K562 (cell line): ENCODE results near the gene N4BP3. TPM values are rescaled to one million over a fixed set of nuclear protein-coding genes. Genes with fewer than 3 reads are reported as not detected.
"Not testable (repeated sequence)": the region's sequence is repeated elsewhere in the genome, so short reads cannot be mapped to it uniquely, and the experiment has no call there.

ENCODE experiments used
- CBFA2T2 ChIP-seq: fragments of 450-650 bp; conservative IDR thresholded peaks from 2 replicates; pipeline ENCODE4 v1.6.1; 2017; ENCODE audit warnings: mild to moderate bottlenecking
- CEBPB ChIP-seq: fragments of 450-650 bp; IDR thresholded peaks from 2 replicates; pipeline ENCODE4 v1.6.1; 2016; ENCODE audit warnings: missing genetic modification characterization, missing compliant biosample characterization
- CEBPG ChIP-seq, 3 experiments: fragments of 200-800 bp in 1 of 3; sonication (Bioruptor generic) in 1 of 3; sonication (generic) in 1 of 3; formaldehyde crosslinking in 1 of 3; IDR thresholded peaks in 2 of 3; conservative IDR thresholded peaks in 1 of 3; 2 replicates each; pipeline versions ENCODE4 v1.6.1 to v1.8.0; 2016 to 2022; ENCODE audit warnings: missing compliant biosample characterization in 2 of 3, missing genetic modification characterization in 2 of 3, mild to moderate bottlenecking in 1 of 3, missing genetic modification reagents in 1 of 3
- E2F6 ChIP-seq, 2 experiments: IDR thresholded peaks; 2 replicates each; pipeline ENCODE4 v1.6.1; 2011; ENCODE audit warnings: borderline replicate concordance in 1 of 2, control low read depth in 1 of 2, low read depth in 1 of 2, low read length in 1 of 2, mild to moderate bottlenecking in 1 of 2, mixed read lengths in 1 of 2, moderate library complexity in 1 of 2; ENCODE audit not compliant: insufficient read depth in 1 of 2, insufficient read length in 1 of 2, poor library complexity in 1 of 2, severe bottlenecking in 1 of 2; ENCODE audit errors: extremely low read depth in 1 of 2
- EHMT2 ChIP-seq: fragments of 450-650 bp; IDR thresholded peaks from 2 replicates; pipeline ENCODE4 v1.6.1; 2018; ENCODE audit warnings: antibody characterized with exemption
- ETV6 ChIP-seq, 3 experiments: fragments of 150-350 bp in 1 of 3; sonication (generic) in 1 of 3; formaldehyde crosslinking in 1 of 3; IDR thresholded peaks; 2 replicates each; pipeline versions ENCODE4 v1.6.1 to v1.8.0; 2014 to 2022; ENCODE audit warnings: borderline replicate concordance in 2 of 3, low read depth in 2 of 3, antibody characterized with exemption in 1 of 3, low read length in 1 of 3, mild to moderate bottlenecking in 1 of 3, missing genetic modification reagents in 1 of 3
- FOXA3 ChIP-seq, 2 experiments: fragments of 450-650 bp in 1 of 2; sonication (generic) in 1 of 2; formaldehyde crosslinking; IDR thresholded peaks in 1 of 2; conservative IDR thresholded peaks in 1 of 2; 2 replicates each; pipeline versions ENCODE4 v1.4.0 to v1.8.0; 2020 to 2022; ENCODE audit warnings: mild to moderate bottlenecking in 2 of 2, missing genetic modification reagents in 1 of 2
- MTA2 ChIP-seq: fragments of 450-650 bp; IDR thresholded peaks from 2 replicates; pipeline ENCODE4 v1.6.1; 2016; ENCODE audit warnings: low read depth
- NFATC3 ChIP-seq: fragments of 450-650 bp; IDR thresholded peaks from 2 replicates; pipeline ENCODE4 v1.6.1; 2017; ENCODE audit warnings: mild to moderate bottlenecking
- PBX2 ChIP-seq, 2 experiments: IDR thresholded peaks in 1 of 2; conservative IDR thresholded peaks in 1 of 2; 2 replicates each; pipeline ENCODE4 v1.6.1; 2016; ENCODE audit warnings: low read depth in 2 of 2, mild to moderate bottlenecking in 1 of 2, missing compliant biosample characterization in 1 of 2, missing genetic modification characterization in 1 of 2, moderate library complexity in 1 of 2
- PHB2 ChIP-seq: fragments of 450-650 bp; IDR thresholded peaks from 2 replicates; pipeline ENCODE4 v1.6.1; 2017; ENCODE audit warnings: low read depth
- RB1 ChIP-seq: fragments of 450-650 bp; IDR thresholded peaks from 2 replicates; pipeline ENCODE4 v1.6.1; 2017; ENCODE audit warnings: low read depth, mild to moderate bottlenecking
- RBFOX2 ChIP-seq: fragments of 200-400 bp; formaldehyde crosslinking; IDR thresholded peaks from 2 replicates; pipeline ENCODE4 v1.6.1; 2017; ENCODE audit warnings: low read depth, mild to moderate bottlenecking, low read length, moderate library complexity
- SMARCE1 ChIP-seq: fragments of 450-650 bp; IDR thresholded peaks from 2 replicates; pipeline ENCODE4 v1.7.1; 2016; ENCODE audit warnings: mild to moderate bottlenecking
- TARDBP ChIP-seq: fragments of 450-650 bp; IDR thresholded peaks from 2 replicates; pipeline ENCODE4 v1.6.1; 2016
- ZNF384 ChIP-seq: IDR thresholded peaks from 2 replicates; pipeline ENCODE4 v1.6.1; 2012; ENCODE audit warnings: low read depth, low read length, improper control_type of control experiment
- ZNF639 ChIP-seq, 2 experiments: fragments of 200-800 bp in 1 of 2; sonication (Bioruptor generic) in 1 of 2; sonication (generic) in 1 of 2; formaldehyde crosslinking in 1 of 2; IDR thresholded peaks in 1 of 2; conservative IDR thresholded peaks in 1 of 2; 2 replicates each; pipeline versions ENCODE4 v1.5.0 to v1.6.1; 2016 to 2020; ENCODE audit warnings: missing compliant biosample characterization in 1 of 2, missing genetic modification characterization in 1 of 2, missing genetic modification reagents in 1 of 2
- polyA plus RNA-seq, 8 experiments: library from polyadenylated mRNA; depleted of rRNA in 4 of 8; stranded (reverse) in 5 of 8; unstranded in 3 of 8; fragments of >200 nt; fragmentation: Nextera tagmentation in 2 of 8; fragmentation: Illumina TruSeq in 1 of 8; extraction: Ambion mirVana in 2 of 8; extraction: Trizol in 1 of 8; gene quantifications; 2 replicates each; pipeline versions ENCODE4 v1.2.1 to v1.2.3, GENCODE V29; 2011 to 2014; ENCODE audit warnings: inconsistent platforms in 1 of 8, missing spikeins in 1 of 8
- total RNA-seq, 7 experiments: library from RNA; depleted of rRNA in 6 of 7; stranded (reverse); fragments of >200 nt in 6 of 7; fragmentation: Illumina TruSeq in 2 of 7; extraction: Trizol in 2 of 7; gene quantifications; 2 replicates each; pipeline versions ENCODE4 v1.2.1 to v1.2.3, GENCODE V29; 2011 to 2021; ENCODE audit warnings: low replicate concordance in 1 of 7

N4BP3 gene
- total and polyA plus RNA-seq, 9 of the 15 experiments (the other 6 are each of a cell fraction or from before 2014, with no cell fraction given) = 0.06 to 7.0 (median 2.4) TPM

GRCh38 chr5:178127300-178128009, 14.1 kb downstream of the N4BP3 start (continued):
- peak in 1 of 2 experiments; percentile 31; a peak in 1 of 4 replicates for TF ChIP-seq ZNF639 (CRISPR knock-in tag; conservative IDR thresholded peaks at IDR 0.05 in 1 of 2, IDR thresholded peaks at IDR 0.05 in 1 of 2)
- peak; percentile 93 for TF ChIP-seq CEBPB (tag)
- TF ChIP-seq CEBPG (CRISPR knock-in tag; IDR thresholded peaks at IDR 0.05); ETV6 (CRISPR knock-in tag; IDR thresholded peaks at IDR 0.05; ENCODE audit: borderline replicate concordance); PBX2 (CRISPR knock-in tag; IDR thresholded peaks at IDR 0.05; ENCODE audit: low read depth): not testable (repeated sequence)
- TF ChIP-seq CEBPG (tag; conservative IDR thresholded peaks at IDR 0.05 in 1 of 2, IDR thresholded peaks at IDR 0.05 in 1 of 2) = peak; percentile 10 to 59; a peak in 3 of 4 replicates
- peak; percentile 88; the same call in 1 of the 2 replicates for TF ChIP-seq TARDBP
- peak; percentile 98 for TF ChIP-seq SMARCE1
- TF ChIP-seq FOXA3 (CRISPR knock-in tag; conservative IDR thresholded peaks at IDR 0.05 in 1 of 2, IDR thresholded peaks at IDR 0.05 in 1 of 2) = peak in 1 of 2 experiments; percentile 67; a peak in 1 of 4 replicates
- TF ChIP-seq PHB2 = peak; percentile 92
- 0 out of 4 replicates have a peak, but pooled peaks of 1 of the 2 experiments have one; percentile 37 for TF ChIP-seq ETV6 (IDR thresholded peaks at IDR 0.05; ENCODE audit: borderline replicate concordance in 1 of 2, low read depth in 2 of 2, low read length in 1 of 2)
- peak; percentile 95 for TF ChIP-seq CBFA2T2
- peak; percentile 65 for TF ChIP-seq RBFOX2
- peak; percentile 96 for TF ChIP-seq ZNF384
- peak; percentile 27; the same call in 1 of the 2 replicates for TF ChIP-seq EHMT2
- peak; percentile 86 for TF ChIP-seq PBX2 (tag; conservative IDR thresholded peaks at IDR 0.05; ENCODE audit: low read depth)
- peak; percentile 57; the same call in 1 of the 2 replicates for TF ChIP-seq NFATC3
- peak; percentile 38 to 51 for TF ChIP-seq E2F6 (IDR thresholded peaks at IDR 0.05; ENCODE audit: borderline replicate concordance in 1 of 2, extremely low read depth in 1 of 2, insufficient read depth in 1 of 2, insufficient read length in 1 of 2, low read depth in 1 of 2, low read length in 1 of 2, poor library complexity in 1 of 2, severe bottlenecking in 1 of 2)
- peak; percentile 4; the same call in 1 of the 2 replicates for TF ChIP-seq RB1
- TF ChIP-seq MTA2 = peak; percentile 98
